NCI-H2081 (cell line): ENCODE measurements around the gene ADGB.

Experiments
- DNase-seq, 2 experiments: peaks; one replicate each; lab custom pipeline; 2025; lab: John Stamatoyannopoulos, UW

Gene ADGB

DNA sequence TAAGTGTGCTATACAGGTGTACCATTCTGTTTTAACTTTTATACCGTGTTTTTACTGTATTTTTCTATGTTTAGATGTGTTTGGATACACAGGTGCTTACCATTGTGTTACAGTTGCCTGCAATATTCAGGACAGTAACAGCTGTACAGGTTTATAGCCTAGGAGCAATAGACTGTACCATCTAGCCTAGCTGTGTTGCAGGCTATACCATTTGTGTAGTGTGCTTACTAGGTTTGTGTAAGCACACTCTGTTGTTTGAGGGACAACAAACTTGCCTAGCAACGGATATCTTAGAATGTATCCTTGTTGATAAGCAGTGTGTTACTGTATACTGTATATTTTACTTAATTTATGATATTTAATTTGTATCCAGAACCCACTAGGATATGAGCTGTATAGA lies 35.2 kb downstream of the ADGB start:
- DNase-seq, result no peak

DNA sequence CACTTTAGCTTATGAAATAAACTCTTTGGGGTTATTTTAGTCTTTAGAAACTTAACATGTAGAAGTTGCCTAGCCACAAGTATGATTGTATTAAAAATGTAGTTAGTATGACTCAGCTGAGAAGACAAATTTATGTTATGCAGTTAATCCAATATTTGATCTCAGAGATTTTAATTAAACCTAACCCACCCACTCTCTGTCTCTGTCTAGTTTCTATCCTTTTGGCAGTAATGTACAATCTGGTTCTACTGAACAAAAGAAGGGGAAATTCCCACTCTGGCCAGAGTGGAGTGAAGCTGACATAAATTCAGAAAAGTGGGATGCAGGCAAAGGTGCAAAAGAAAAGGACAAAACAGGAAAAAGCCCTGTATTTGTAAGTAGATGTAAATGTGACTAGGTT lies 36.4 kb downstream of the ADGB start:
- no peak for DNase-seq

- DNase-seq, result no peak
These were observed 37.7 kb downstream of the ADGB start for GRCh38 chr6:146636481-146636880.

- no peak for DNase-seq
These were observed 44.1 kb downstream of the ADGB start for GRCh38 chr6:146642921-146643320.

DNA sequence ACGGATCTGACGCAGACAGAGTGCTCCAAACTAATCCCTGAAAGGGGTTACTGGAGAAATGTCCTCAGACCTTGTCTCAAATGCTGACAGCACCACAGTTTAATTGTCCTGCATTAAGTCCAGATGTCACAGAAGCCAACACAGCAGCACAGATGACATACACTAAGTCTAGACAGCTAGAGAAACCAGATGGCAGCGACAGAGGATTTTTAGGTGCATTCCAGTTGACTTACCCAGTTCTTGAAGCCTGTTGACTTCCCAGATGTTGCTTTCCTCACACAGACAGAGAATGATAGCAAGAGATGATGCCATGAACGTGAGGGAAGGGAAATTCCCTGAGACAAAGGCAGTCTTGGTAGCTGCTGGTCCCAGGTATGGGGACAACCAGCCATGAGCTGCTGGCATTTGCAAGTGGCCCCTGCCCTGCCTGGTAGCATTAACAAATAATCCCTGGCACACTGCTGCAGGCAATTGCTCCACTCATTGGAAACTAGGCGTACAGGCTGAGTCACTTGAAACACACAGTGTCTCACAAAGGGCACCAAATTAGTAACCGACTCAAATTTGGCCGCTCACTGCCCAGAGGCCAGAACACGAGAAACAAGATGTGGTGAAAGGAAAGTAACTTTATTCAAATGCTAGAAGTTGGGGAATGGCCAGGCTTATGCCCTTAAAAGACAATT lies 52.2 kb downstream of the ADGB start:
- DNase-seq, result no peak

- no peak for DNase-seq
These were observed 52.7 kb downstream of the ADGB start for GRCh38 chr6:146651482-146651863.

DNA sequence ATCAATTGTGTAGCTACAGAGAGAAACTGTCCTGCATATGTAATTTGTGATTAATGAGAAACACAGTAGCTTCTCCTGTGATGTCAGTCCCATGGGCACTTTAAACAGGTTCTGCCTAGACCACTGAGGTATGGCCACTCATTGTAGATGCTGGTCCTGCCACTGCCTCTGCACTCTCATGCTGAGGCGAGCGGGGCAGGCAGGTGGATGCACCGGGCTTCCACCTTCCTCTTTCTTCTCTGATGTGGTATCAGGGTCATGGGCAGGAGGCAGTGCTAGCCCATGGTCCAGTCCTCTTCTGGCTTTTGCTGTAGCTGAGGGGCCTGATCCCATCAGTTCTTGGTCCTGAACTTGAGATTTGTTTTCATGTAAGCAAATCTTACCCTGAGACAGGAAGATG lies 58.7 kb downstream of the ADGB start:
- no peak for DNase-seq

GRCh38 chr6:146664871-146665360 lies 66.1 kb downstream of the ADGB start:
- DNase-seq, result no peak

DNA sequence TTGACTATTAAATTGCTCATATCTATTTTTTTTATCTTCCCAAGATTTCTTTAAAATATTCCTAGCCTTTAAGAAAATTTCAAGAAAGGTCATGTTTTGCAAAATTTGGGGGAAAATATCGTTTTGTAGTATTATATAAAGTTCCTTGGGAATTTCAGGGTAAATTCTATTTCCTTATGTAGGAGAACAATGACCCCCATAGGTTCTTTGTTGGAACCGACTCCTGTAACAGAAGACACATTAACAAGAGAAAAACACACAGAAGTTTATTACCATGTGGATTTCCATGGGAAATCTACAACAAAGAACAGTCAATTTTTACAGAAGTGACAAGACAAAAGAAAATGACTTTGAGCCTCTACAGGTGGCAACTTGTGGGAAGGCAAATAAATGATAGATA lies 68.1 kb downstream of the ADGB start:
- DNase-seq, result no peak

- no peak for DNase-seq
These were observed 71.4 kb downstream of the ADGB start for GRCh38 chr6:146670161-146670560.

GRCh38 chr6:146673069-146673468 lies 74.3 kb downstream of the ADGB start:
- no peak for DNase-seq

GRCh38 chr6:146679386-146679785 lies 80.6 kb downstream of the ADGB start:
- DNase-seq, result no peak

DNA sequence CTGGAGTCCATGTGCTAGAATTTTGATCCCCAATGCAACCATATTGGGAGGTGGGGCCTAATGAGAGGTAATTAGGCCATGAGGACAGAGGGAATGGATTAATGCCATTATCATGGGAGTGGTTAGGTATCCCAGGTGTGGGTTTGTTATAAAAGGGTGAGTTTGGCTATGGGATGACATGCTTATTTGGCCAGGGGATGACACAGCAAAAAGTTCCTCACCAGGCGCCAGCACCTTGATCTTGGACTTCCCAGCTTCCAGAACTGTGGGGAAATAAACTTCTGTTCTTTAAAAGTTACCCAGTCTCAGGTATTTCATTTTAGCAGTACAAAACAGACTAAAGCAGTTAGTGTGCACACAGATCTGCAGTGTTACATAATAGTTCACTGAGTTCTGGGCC lies 84.1 kb downstream of the ADGB start:
- no peak for DNase-seq

DNA sequence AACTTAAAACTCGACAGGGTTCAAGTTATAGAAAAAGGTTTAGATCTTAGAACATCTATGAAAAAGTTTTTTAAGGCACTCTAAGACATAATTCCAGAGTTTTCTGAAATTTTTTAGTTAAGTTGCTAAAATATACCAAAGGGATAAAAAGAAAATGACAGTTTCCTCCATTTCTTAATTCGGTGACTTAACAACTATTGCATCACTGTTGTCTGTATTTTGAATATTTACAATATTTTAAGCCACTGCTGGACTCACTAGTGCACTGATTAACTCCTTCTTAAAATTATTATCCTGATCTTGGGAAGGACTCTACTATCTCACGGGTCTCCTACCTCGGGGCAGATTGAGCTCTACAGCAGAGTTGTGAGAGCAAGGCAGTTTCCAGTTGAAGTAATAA lies 91.0 kb downstream of the ADGB start:
- DNase-seq, result no peak

GRCh38 chr6:146693342-146693741 lies 94.6 kb downstream of the ADGB start:
- no peak for DNase-seq

- no peak for DNase-seq
These were observed 99.1 kb downstream of the ADGB start for GRCh38 chr6:146697921-146698320.

DNA sequence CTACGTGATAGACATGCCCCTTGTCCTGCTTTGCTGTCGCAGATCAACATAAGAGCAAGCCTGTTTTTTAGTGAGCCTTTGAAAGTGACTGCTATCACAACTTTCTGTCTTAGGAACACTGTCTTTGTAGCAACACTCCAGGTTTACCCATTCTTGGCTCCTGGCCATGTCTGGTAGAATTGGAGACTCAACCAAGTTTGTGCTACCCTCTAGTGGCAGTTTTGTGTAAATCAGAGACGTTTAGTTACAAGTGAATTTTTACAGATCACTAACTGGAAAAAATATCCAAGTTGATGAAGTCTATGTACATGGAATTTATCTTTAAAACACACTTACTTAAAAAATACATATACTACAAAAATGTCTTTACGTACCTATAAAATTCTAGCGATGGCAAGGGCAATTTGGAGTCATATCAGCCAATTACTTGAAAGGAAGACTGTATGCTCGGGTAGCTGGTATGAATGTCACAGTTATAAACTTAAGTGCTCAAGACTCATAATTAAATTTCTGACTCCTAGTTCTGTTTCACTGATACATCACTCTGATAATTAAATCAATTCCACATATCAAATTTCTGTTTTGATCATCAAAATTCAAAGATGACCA lies 101.4 kb downstream of the ADGB start:
- peak; percentile 68 to 75 for DNase-seq

- DNase-seq, result no peak
These were observed 102.9 kb downstream of the ADGB start for GRCh38 chr6:146701632-146702031.

DNA sequence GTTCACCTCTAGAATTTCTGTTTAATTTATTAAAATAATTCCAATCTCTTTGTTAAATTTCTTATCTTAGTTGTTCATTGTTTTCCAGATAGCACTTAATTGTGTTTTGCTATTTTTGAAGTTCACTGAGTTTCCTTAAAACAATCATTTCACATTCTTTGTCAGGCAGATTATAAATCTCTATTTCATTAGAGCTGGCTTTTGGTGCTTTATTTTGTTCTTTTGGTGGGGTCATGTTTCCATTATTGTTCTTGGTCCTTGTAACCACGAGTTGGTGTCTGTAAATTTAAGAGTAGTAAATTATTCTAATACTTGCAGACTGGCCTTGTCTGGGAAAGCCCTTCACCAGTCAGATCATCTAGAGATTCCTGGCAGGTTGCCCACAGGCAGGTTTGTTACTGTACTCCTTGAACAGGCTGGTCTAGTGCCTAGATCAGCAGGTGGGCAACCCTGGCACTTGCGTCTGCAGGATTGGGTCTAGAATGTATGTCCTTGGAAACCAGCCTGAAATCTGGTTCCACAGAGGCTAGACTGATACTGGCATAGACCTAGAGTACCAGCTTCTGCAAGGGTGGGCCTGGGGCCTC lies 110.4 kb downstream of the ADGB start:
- no peak for DNase-seq

DNA sequence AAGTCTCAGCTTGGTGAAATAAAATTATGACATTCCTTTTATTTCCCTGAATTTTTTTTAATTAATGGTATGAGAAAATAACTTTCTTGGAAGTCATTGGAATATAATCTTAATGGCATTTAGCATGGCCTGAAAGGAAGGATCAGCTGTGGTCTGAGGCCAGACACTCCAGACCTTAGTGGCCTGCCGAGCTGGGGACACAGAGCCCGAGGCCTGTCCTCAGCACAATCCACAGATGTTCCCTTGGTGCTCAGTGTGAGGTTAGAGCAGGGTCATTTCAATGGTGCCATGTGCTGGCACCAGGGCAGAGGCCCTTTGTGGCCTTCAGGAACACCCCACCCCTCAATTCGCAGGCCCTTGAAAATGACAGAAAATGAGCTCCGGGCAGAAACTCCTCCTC lies 120.6 kb downstream of the ADGB start:
- DNase-seq, result no peak

DNA sequence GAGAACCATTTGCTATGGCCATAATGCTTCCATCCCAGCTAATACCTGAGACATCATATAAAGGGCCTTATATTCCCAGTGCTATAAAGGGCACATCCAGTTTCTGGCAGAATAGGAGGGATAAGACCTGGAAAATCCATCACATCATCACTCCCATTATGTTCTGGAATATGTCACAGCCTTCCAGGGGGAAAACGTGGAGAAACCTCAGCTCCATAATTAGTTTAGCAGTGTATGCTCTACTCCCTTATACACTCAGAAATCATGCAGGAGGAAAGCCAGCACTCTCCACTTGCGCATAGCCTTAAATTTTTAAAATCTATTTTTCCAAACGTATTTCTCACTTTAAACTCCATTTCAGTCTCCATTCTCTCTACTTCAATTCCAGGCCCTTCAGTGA lies 140.9 kb downstream of the ADGB start:
- DNase-seq, result no peak

GRCh38 chr6:146741609-146742008 lies 142.8 kb downstream of the ADGB start:
- no peak for DNase-seq

DNA sequence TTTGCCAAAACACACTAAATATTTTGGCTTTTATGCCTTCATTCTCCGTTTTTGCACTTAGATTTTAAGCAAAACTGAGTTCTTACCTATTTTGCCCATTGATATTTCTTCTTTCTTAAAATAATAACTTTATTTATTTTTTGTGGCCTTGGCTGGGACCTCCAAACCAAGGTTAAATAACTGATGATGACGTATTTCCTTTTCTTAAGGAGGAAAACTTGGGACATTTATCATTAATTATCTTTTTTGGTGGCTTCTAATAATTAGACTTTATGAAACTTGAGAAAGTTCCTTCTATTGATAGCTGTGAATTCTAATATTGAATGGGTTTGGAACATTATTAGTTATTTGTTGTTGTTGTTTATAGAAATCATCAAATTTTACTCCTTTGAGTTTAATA lies 154.5 kb downstream of the ADGB start:
- no peak for DNase-seq

GRCh38 chr6:146767632-146768031 lies 168.9 kb downstream of the ADGB start:
- DNase-seq, result no peak
